ENCODE measurements around the gene UNC5A. TPM values are rescaled to one million over a fixed set of nuclear protein-coding genes. Genes with fewer than 3 reads are reported as not detected.

UNC5A gene
- total and polyA plus RNA-seq, 5 experiments from 2014 or later, result not detected

DNA sequence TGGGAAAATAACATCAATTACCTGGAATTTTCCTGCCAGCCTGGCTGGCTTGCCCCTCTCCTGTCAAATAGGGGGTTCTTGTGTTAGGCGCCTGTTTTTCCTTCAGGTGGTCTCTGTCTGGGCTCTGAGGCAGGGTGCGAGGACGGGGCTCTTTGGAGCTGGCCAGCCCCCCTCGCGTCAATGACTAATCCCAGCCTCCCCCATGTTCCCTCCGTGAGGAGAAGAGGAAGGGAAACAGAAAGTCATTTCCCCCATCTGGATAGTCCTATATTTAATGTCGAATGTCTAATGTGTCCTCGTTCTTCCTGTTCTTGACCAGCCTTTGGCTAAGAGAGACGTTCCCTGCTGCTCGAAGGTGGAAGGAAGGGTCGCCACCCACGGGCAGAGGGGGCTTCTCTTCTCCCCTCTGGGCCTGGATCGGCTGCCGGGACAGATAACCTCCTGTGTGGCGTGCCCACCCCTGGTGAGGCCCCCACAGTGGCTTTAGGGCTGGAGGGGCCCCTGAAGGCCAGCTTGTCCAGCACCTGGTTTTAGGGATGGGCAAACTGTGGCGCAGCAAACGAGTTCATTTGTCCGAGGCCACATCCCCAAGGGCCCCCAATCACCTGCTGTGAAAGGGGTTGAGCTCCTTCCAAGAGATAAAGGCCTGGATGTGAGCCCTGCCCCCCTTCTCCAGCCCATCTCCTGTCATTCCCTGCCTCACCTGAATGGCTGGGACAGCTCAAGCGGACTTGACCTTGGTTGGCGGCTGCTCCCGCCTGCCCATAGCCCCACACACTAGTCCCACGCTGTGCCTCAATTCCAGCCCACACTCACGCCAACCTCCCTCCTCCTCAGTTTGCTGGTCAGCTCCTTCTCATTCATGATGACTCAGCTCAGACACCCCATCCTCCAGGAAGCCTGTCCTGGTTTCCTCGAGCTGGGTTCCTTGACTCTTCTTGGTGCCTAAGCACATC is 35.9 kb upstream of the UNC5A start:
- Mint-ChIP-seq H3K36me3 (peaks cover 0 to under 1% (median 0%) of the 10 kb centered on the region in 3 donors), H3K27me3 (peaks cover 13 to 61% (median 30%) of the 10 kb centered on the region in 5 donors), H3K27ac (no peak overlapping the region)

DNA sequence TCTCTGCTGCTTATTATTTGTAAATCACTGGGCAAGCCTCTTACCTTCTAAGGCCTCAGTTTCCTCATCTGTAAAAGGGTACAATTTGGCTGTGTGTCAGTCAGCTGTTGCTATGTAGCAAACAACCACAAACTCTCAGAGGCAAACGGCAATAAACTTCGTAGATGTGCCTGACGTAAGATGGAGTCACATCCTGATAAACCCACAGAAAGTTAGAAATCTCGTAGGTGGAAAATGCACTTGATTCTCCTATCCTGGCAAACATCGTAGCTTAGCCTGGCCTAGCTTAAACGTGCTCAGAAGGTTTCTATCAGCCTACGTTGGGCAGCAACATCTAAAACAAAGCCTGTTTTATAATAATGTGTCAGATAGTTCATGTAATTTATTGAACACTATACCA is 35.0 kb upstream of the UNC5A start:
- H3K9me3 Mint-ChIP-seq, result peaks cover 0 to 6% (median 0%) of the 10 kb centered on the region in 9 donors
- H3K4me3 Mint-ChIP-seq, result no peak overlapping the region
- no peak overlapping the region for H3K27ac Mint-ChIP-seq
- POLR2A ChIA-PET, result no interaction called here
- DNase-seq (no peak), ATAC-seq (no peak)
- H3K27me3 Mint-ChIP-seq, result peaks cover 16 to 62% (median 34%) of the 10 kb centered on the region in 5 donors
- peaks cover 0 to 1% (median 0%) of the 10 kb centered on the region in 4 donors for H3K4me1 Mint-ChIP-seq
- H3K36me3 Mint-ChIP-seq, result no peaks in the 10 kb centered on the region

More for the DNA sequence above, 35.9 kb upstream of the UNC5A start:
- peaks cover 0 to 6% (median 0%) of the 10 kb centered on the region in 9 donors for H3K9me3 Mint-ChIP-seq
- no peak overlapping the region for H3K4me3 Mint-ChIP-seq
- no peak for ATAC-seq
- POLR2A ChIA-PET, result no interaction called here
- DNase-seq, result peak in 1 of 10 donors; percentile 7
- H3K4me1 Mint-ChIP-seq, result peaks cover 0 to 1% (median 0%) of the 10 kb centered on the region in 4 donors

DNA sequence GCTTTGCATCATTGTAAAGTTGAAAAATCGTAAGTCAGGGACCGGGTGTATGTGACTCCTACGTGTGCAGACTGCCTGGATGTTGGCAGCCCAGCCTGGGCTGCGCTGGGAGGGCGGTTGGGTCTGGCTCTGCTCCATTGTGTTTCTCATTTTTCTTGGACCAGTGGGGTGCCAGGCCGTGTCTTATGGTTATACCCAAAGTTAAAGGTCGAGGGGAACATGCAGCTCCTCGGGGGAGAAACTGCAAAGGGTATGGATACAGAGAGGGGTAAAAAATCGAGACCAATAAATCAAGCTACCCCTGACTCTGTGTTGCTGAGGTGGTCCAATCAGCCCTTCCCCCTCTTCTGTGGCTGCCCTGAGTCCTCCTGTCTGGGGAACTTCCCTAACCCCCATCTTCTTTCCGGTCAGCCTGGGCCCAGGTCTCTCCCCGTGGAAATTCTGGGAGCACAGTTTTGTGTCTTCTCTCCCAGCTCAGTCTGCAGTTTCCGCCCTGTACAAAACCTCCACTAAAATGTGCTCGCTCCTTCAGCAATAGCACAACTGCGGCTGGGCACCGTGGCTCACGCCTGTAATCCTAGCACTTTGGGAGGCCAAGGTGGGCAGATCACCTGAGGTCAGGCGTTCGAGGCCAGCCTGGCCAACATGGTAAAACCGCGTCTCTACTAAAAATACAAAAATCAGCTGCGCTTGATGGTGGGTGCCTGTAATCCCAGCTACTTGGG is 34.1 kb upstream of the UNC5A start:
- peaks cover 0 to 8% (median 0%) of the 10 kb centered on the region in 9 donors for H3K9me3 Mint-ChIP-seq
- H3K36me3 Mint-ChIP-seq, result no peaks in the 10 kb centered on the region
- H3K27me3 Mint-ChIP-seq, result peaks cover 20 to 68% (median 43%) of the 10 kb centered on the region in 5 donors
- POLR2A ChIA-PET, result no interaction called here
- H3K4me1 Mint-ChIP-seq, result peaks cover 0 to 1% (median 0%) of the 10 kb centered on the region in 4 donors
- ATAC-seq (no peak), DNase-seq (no peak)
- H3K27ac Mint-ChIP-seq, result peak overlapping the region in 1 of 10 donors; percentile 50
- no peak overlapping the region for H3K4me3 Mint-ChIP-seq

DNA sequence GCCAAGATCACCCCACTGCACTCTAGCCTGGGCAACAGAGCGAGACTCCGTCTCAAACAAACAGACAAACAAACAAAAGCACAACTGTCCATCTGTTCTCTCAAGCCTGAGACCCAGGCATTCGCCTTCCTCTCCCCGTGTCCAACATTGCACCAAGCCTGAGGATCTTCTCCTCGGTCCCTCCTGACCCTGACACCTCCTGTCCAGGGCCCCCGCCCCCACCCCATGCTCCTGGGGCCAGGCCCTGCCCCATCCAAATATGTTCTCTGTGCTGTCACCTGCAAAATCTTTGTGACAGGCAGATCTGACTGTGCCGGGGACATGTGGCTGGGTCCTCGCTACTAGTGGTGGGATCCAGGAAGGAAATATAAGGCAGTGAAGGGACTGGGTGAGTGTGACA is 33.4 kb upstream of the UNC5A start:
- H3K9me3 Mint-ChIP-seq, result peaks cover 0 to 5% (median 0%) of the 10 kb centered on the region in 9 donors
- H3K27me3 Mint-ChIP-seq, result peaks cover 16 to 68% (median 43%) of the 10 kb centered on the region in 5 donors
- H3K27ac Mint-ChIP-seq, result no peak overlapping the region
- ATAC-seq (no peak), DNase-seq (peak in 1 of 10 donors; percentile 4)
- POLR2A ChIA-PET, result no interaction called here
- peaks cover 0 to 1% (median 0%) of the 10 kb centered on the region in 4 donors for H3K4me1 Mint-ChIP-seq
- H3K36me3 Mint-ChIP-seq, result no peaks in the 10 kb centered on the region
- no peak overlapping the region for H3K4me3 Mint-ChIP-seq

DNA sequence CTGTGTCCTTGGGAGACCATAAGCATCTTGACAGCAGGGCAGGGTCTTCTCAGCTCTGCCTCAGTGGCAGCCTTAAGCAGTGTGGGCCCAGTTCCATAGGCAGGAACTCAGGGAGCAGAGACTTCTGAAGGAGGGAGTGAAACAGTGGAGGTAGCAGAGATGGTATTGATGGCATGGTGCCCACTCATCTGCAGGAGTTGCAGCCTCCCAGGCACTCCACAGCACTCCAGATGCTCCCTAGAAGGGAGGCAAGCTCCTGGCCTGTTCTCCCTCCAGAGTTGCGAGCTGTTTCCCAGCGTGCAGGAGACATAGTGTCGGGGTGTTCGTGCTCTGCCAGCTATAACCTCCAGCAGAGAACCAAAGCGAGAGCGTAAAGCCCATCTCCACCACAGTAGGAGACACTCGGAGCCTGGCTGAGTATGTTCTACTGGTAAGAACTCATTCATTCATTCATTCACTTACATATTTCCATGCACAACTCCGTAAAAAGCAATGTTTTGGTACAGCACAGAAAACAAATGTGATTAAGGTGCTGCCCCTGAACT is 31.4 kb upstream of the UNC5A start:
- no peak overlapping the region for H3K4me3 Mint-ChIP-seq
- no peaks in the 10 kb centered on the region for H3K36me3 Mint-ChIP-seq
- peaks cover 0 to 1% (median 0%) of the 10 kb centered on the region in 4 donors for H3K4me1 Mint-ChIP-seq
- DNase-seq, result no peak
- H3K9me3 Mint-ChIP-seq, result peaks cover 0 to 2% (median 0%) of the 10 kb centered on the region in 9 donors
- H3K27me3 Mint-ChIP-seq, result peaks cover 16 to 69% (median 36%) of the 10 kb centered on the region in 5 donors
- peak overlapping the region in 1 of 10 donors; percentile 54 for H3K27ac Mint-ChIP-seq
- POLR2A ChIA-PET, result no interaction called here
- ATAC-seq, result no peak

DNA sequence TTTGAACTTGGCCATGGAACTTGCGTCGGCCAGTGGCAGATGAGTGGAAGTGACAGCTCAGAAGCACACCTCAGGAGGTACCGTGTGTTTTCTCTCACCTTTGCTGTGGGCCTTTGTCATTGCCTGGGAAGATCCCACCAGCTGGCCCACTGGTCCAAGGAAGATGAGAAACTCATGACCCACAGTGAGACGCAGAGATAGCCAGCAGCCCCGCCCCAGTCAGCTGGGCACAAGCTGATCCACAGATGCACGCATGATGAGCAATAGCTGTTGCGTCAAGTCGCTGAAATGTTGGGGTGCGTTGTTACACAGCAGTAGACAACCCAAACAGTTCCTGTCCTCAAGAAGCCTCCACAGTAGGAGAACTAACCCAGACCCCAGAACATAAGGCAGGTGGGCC is 30.8 kb upstream of the UNC5A start:
- ATAC-seq (no peak), DNase-seq (no peak)
- no peaks in the 10 kb centered on the region for H3K36me3 Mint-ChIP-seq
- H3K9me3 Mint-ChIP-seq, result peaks cover 0 to 2% (median 0%) of the 10 kb centered on the region in 9 donors
- H3K4me1 Mint-ChIP-seq, result peaks cover 0 to 1% (median 0%) of the 10 kb centered on the region in 4 donors
- POLR2A ChIA-PET, result no interaction called here
- no peak overlapping the region for H3K4me3 Mint-ChIP-seq
- peak overlapping the region in 1 of 10 donors; percentile 47 for H3K27ac Mint-ChIP-seq
- peaks cover 16 to 68% (median 39%) of the 10 kb centered on the region in 5 donors for H3K27me3 Mint-ChIP-seq

DNA sequence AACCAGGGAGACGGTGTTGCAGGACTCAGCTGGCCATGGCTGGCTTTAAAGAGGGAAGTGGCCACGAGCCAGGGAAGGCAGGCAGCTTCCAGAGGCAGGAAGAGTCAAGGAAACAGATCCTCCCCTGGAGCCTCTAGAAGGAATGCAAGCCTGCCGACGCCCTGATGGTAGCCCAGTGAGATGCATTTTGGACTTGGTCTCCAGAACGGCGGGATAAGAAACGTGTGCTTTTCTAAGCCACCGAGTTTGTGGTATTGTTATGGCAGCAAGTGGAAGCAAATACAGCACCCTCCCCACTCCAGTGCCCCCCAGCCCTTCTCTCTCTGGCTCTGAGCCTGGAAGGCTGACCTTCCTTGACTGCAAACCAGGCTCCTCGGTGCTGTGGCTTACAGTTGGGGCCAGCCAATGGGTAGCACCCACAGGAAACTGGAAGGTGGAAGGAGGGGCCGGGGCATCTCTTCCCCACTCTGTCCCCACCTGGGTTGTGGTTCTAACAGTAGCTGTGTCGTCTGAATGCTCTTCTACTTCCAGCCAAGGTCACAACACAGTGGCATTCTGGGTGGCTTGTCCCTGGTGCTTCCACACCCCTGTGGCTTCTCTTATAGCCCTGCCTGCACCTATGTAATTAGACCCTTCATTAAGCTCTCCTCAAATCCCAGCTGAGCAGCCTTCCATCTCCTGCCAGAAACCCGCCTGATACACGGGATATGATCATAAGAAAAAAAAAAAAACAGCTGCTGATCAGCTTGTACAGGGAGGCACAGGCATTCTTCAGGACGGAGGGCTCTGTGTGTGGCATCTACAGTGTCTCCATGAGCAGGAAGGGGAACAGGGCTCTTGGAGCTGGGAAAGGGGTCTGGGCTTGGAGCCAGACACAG is 29.9 kb upstream of the UNC5A start:
- no peak overlapping the region for H3K4me3 Mint-ChIP-seq
- no peak overlapping the region for H3K27ac Mint-ChIP-seq
- no peaks in the 10 kb centered on the region for H3K4me1 Mint-ChIP-seq
- peaks cover 10 to 66% (median 35%) of the 10 kb centered on the region in 5 donors for H3K27me3 Mint-ChIP-seq
- peaks cover 0 to 2% (median 0%) of the 10 kb centered on the region in 9 donors for H3K9me3 Mint-ChIP-seq
- no peak for DNase-seq
- no peak for ATAC-seq
- H3K36me3 Mint-ChIP-seq, result no peaks in the 10 kb centered on the region
- POLR2A ChIA-PET, result no interaction called here

DNA sequence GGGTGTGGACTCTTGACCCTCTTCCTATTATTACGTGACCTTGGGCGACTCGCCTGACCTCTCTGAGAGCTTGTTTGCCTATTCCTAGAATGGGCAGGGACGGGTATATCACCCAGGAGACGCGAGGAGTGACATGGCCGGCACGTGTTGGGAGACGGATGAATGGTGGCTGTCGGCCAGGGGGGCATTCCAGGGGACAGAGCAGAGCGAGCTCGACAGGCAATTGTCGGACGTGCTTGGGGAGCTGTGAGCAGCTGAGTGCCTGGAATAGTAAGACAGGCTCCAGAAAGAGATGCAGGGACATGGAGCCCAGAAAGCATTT is 29.3 kb upstream of the UNC5A start:
- DNase-seq, result no peak
- Mint-ChIP-seq H3K9me3 (peaks cover 0 to 2% (median 0%) of the 10 kb centered on the region in 9 donors), H3K27ac (no peak overlapping the region), H3K4me1 (no peaks in the 10 kb centered on the region), H3K27me3 (peaks cover 9 to 66% (median 37%) of the 10 kb centered on the region in 5 donors), H3K4me3 (no peak overlapping the region), H3K36me3 (no peaks in the 10 kb centered on the region)
- POLR2A ChIA-PET, result no interaction called here
- no peak for ATAC-seq

DNA sequence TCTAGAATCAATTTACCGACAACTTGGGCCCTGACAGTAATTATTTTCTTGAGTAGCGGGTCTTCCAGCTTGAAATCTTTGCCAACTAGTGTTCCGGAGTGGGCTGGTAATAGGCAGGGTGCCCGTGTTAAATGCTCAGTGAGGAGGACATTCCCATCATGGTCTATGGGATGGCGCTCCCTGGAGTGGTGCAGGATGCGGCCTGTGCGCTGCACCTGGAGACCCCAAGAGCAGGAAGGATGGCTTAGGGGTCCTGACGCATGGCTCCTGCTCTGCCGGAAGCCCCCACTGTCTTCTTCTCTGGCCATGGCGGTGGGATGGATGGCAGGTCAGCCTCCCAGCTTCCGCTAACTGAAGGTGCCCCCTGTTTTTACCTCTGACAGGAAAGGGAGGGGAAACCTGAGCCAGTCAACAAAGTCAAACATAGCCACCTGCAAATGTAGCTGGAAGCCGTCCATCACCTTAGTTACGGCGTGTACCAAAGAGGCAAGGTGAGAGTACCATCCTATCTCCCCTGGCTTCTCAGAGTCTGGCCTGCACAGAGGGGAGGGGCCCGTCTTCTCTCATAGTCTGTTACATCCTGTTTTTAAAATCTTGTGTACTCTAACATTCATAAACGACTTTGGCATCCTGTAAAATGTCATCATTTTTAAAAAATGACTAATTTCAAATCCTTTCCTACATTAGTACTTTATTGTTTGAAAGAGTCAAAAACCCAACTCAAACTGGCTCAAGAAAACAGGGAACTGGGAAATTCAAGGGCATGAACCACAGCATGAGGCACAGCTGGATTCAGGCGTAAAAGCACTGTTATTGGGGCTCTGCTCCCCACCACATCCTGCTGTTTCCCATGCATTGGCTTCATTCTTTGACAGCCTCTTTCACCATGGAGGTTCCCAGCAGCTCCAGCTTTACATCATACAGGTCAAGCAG is 28.5 kb upstream of the UNC5A start:
- POLR2A ChIA-PET, result no interaction called here
- Mint-ChIP-seq H3K4me3 (no peak overlapping the region), H3K36me3 (no peaks in the 10 kb centered on the region), H3K9me3 (peaks cover 0 to 2% (median 0%) of the 10 kb centered on the region in 9 donors), H3K27me3 (peaks cover 9 to 68% (median 36%) of the 10 kb centered on the region in 5 donors), H3K27ac (no peak overlapping the region), H3K4me1 (no peaks in the 10 kb centered on the region)
- no peak for ATAC-seq
- DNase-seq, result no peak

DNA sequence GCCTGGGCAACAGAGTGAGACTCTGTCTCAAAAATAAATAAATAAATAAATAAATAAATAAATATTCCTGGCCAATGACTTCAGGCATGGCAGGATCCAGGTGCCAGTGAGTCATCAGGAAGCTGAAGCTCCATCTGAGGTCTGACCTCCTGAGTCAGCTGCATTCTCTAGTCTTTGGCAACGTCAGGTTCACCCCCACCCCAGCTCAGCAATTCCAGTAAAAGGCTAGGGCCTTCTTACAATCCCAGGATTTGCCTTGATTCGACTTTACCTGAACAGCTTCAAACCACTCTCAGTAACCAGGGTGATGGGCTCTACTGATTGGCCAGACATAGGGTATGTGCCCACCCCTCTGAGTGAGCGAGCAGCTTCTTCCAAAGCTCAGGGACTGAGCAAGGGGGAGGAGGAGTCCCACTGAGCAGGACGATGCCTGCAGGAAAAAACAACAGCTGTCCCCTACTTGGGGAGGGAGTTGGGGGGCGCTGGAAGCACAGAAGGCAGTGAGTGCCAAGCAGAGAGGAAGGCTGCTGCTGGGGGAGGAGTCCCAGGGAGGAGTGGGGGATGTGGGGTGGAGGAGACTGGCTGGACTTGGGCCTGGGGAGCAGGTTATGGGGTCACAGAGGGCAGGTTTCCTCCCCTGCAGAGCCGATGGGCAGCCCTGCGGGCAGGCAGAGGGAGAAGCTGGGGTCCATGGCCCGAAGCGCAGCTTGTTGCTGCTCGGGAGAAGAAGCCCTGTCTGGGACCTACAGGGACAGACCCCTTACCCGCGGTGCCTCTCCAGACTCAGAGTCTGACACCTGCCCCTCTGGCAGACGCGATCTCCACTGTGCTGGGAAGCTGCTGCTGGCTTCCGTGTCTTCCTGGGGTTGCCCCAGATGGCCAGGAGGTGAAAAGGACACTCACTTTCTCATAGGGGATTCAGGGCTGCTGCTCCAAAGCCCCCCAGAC is 25.9 kb upstream of the UNC5A start:
- Mint-ChIP-seq H3K4me1 (no peaks in the 10 kb centered on the region), H3K4me3 (no peak overlapping the region), H3K36me3 (no peaks in the 10 kb centered on the region), H3K9me3 (peaks cover 0 to 2% (median 0%) of the 10 kb centered on the region in 9 donors), H3K27ac (no peak overlapping the region), H3K27me3 (peaks cover 17 to 75% (median 37%) of the 10 kb centered on the region in 5 donors)
- POLR2A ChIA-PET, result no interaction called here
- ATAC-seq (no peak), DNase-seq (no peak)

All from naive thymus-derived CD8-positive, alpha-beta T cell (primary cell).